ENCODE results near the gene GMDS.

DNA sequence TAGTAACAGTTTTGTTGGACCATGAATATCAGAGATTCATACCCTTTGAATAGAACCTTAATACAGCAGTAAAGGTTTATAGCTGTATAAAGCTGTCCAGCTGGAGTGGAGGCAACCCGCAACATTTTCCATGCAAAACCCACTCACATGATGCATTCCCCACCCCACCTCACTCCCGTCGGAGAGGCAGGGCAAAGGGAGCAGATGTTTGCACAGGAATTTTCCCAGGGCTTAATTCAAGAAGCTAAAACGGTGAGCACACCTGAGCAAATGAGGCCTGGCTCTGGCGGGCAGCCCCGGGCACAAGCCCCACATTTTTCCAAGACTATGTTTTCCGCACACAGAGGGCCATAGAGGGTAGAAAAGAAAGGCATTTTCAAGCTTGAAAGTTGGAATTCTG lies 444.0 kb downstream of the GMDS start:
- TF ChIP-seq CTCF (IDR thresholded peaks at IDR 0.05) = no peak
- no peak for TF ChIP-seq POLR2A (IDR thresholded peaks at IDR 0.05)
- TF ChIP-seq POLR2AphosphoS5 (IDR thresholded peaks at IDR 0.05; ENCODE audit: insufficient read depth in 1 of 2, low read depth in 1 of 2) = no peak

Measured in vagina (tissue), 2 donors.